Activated CD8-positive, alpha-beta T cell treated with anti-CD3 and anti-CD28 coated beads for 36 hours (primary cell): ENCODE results near the gene MTMR6. TPM values are rescaled to one million over a fixed set of nuclear protein-coding genes. Genes with fewer than 3 reads are reported as not detected.

Source experiments
- ATAC-seq: fragments of 200-7000 bp; cut with Tn5 transposase; one replicate; pipeline ENCODE4 v1.10.0; 2021; ENCODE audit warnings: mild to moderate bottlenecking, moderate library complexity
- CTCF ChIA-PET: fragments of 350-600 bp; sonication (Branson Sonifier 250); formaldehyde crosslinking; loops from one replicate; lab custom pipeline; 2021; ENCODE audit warnings: antibody characterized with exemption; lab: Charles Lee
- POLR2A ChIA-PET: fragments of 350-600 bp; sonication (Branson Sonifier 250); formaldehyde crosslinking; loops from one replicate; lab custom pipeline; 2021; ENCODE audit warnings: antibody characterized with exemption; lab: Charles Lee
- DNase-seq: peaks from one replicate; pipeline ENCODE4 v3.0.0-alpha.2; 2020
- H3K27ac Mint-ChIP-seq: one replicate; pipeline ENCODE4 v1.8.0; 2021; ENCODE audit warnings: mild to moderate bottlenecking, mixed read lengths
- H3K27me3 Mint-ChIP-seq: one replicate; pipeline ENCODE4 v1.8.0; 2021; ENCODE audit warnings: mixed read lengths
- H3K36me3 Mint-ChIP-seq: one replicate; pipeline ENCODE4 v1.8.0; 2021; ENCODE audit warnings: low read depth, mixed read lengths
- H3K4me1 Mint-ChIP-seq: one replicate; pipeline ENCODE4 v1.8.0; 2021; ENCODE audit warnings: low read depth, mixed read lengths
- H3K4me3 Mint-ChIP-seq: one replicate; pipeline ENCODE4 v1.8.0; 2021; ENCODE audit warnings: mild to moderate bottlenecking, moderate library complexity, mixed read lengths
- H3K9me3 Mint-ChIP-seq: one replicate; pipeline ENCODE4 v1.8.0; 2021; ENCODE audit warnings: mixed read lengths
- intact Hi-C: fragments of 100-400 bp; cut with micrococcal nuclease; formaldehyde crosslinking; loops from one replicate; pipeline ENCODE4 v1.10.0; 2022
- total RNA-seq, 2 experiments: library from RNA; stranded (reverse); gene quantifications; one replicate each; pipeline ENCODE4 v1.2.3, GENCODE V29; 2021
- TF ChIP-seq, protein P1 (sequence below): fragments of 200-600 bp; IDR thresholded peaks from one replicate; pipeline ENCODE4 v1.8.0; 2022; ENCODE audit warnings: antibody characterized with exemption, mild to moderate bottlenecking

MTMR6 gene
- total RNA-seq, 2 experiments from 2014 or later = 10.7 to 11.3 TPM

DNA sequence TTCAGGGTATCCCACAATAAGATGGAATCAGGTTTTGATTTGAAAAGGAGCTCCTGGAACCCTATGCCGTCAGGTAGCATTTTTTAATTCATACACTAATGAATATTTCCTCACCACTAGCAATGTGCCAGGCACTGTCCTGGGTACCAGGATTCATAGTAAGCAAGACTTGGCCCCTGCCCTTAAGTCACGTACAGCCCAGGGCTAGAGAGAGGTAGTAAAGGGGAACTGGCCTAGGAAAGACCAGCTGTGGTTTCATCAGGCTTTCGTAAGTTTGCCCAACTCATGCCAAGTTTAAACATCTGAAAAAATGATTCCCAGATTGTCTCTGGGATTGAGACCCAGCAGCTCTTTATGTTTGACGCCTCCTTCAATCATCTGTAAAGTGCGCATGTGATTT lies 69.3 kb downstream of the MTMR6 start:
- intact Hi-C loops = no loop called here
- Mint-ChIP-seq H3K27ac (no peak overlapping the region), H3K4me1 (no peaks in the 10 kb centered on the region), H3K4me3 (no peak overlapping the region), H3K27me3 (peaks cover 4% of the 10 kb centered on the region), H3K9me3 (no peaks in the 10 kb centered on the region), H3K36me3 (no peaks in the 10 kb centered on the region)
- ChIA-PET CTCF (interaction anchor here (1.9 to 2.9 kb wide), 2 partner anchors 16 to 158 kb away, joined by 4 to 12 read pairs; no protein-coding TSS in a partner anchor), POLR2A (no interaction called here)
- TF ChIP-seq, protein P1, sequence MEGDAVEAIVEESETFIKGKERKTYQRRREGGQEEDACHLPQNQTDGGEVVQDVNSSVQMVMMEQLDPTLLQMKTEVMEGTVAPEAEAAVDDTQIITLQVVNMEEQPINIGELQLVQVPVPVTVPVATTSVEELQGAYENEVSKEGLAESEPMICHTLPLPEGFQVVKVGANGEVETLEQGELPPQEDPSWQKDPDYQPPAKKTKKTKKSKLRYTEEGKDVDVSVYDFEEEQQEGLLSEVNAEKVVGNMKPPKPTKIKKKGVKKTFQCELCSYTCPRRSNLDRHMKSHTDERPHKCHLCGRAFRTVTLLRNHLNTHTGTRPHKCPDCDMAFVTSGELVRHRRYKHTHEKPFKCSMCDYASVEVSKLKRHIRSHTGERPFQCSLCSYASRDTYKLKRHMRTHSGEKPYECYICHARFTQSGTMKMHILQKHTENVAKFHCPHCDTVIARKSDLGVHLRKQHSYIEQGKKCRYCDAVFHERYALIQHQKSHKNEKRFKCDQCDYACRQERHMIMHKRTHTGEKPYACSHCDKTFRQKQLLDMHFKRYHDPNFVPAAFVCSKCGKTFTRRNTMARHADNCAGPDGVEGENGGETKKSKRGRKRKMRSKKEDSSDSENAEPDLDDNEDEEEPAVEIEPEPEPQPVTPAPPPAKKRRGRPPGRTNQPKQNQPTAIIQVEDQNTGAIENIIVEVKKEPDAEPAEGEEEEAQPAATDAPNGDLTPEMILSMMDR = no peak
- DNase-seq (no peak), ATAC-seq (no peak)

DNA sequence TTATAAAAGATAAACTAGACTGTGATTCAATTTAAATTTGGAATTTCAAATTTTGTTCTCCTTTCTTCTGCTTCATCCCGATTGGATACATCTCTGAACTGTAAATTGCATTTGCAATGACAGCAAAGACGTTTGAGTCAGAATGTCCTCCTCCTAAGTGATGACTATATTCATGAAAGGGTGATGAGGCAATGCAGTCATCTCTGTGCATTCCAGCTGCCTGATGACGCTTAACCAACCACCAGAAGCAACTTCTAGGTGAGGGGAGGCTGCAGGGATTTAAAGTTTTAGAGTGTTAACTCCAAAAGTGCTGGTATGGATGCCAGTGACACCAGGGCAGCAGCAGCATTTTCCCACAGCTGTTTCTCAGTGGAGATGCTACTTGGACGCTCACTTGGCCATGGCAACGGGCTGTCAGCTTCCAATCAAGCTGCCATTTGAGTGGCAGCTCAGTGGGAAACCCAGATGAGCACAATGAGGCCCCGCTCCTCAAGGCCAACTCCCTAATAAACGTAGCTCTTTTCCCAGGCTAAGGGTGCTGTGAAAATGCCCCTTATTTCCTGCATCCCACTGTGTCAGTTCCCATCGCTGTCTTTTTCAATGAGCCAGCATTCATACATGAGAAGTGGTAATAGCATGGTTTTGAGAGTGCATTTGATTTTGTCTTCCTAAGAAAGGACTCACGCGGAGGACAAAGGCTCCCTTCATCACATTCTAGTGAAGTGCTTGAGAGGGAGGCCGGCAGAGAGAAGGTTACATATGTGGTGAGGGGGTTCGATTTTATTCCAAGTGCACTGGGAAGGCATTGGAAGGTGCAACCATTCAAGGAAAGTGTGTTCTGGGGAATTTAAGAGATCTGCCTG lies 70.0 kb downstream of the MTMR6 start:
- CTCF ChIA-PET = interaction anchor here (1.9 to 2.9 kb wide), 2 partner anchors 16 to 159 kb away, joined by 4 to 12 read pairs; no protein-coding TSS in a partner anchor
- H3K36me3 Mint-ChIP-seq = no peaks in the 10 kb centered on the region
- POLR2A ChIA-PET = no interaction called here
- no peak overlapping the region for H3K27ac Mint-ChIP-seq
- no peak for ATAC-seq
- H3K4me1 Mint-ChIP-seq = no peaks in the 10 kb centered on the region
- no peak overlapping the region for H3K4me3 Mint-ChIP-seq
- intact Hi-C loops = no loop called here
- TF ChIP-seq, protein P1 = no peak
- H3K9me3 Mint-ChIP-seq = no peaks in the 10 kb centered on the region
- peaks cover 2% of the 10 kb centered on the region for H3K27me3 Mint-ChIP-seq
- DNase-seq = no peak

DNA sequence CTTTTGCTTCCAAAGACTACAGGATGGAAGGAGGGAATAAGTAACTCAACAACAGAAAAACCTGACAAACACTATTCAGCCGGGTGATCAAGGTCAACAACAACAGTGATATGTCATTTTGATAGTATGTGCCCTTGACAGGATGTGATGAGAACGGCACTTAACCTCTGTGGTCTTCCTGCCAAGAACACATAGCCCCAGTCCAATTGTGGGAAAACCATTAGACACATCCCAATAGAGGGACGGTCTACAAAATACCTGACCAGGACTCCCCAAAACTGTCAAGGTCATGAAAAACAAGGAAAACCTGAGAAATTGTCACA lies 72.1 kb downstream of the MTMR6 start:
- CTCF ChIA-PET = no interaction called here

DNA sequence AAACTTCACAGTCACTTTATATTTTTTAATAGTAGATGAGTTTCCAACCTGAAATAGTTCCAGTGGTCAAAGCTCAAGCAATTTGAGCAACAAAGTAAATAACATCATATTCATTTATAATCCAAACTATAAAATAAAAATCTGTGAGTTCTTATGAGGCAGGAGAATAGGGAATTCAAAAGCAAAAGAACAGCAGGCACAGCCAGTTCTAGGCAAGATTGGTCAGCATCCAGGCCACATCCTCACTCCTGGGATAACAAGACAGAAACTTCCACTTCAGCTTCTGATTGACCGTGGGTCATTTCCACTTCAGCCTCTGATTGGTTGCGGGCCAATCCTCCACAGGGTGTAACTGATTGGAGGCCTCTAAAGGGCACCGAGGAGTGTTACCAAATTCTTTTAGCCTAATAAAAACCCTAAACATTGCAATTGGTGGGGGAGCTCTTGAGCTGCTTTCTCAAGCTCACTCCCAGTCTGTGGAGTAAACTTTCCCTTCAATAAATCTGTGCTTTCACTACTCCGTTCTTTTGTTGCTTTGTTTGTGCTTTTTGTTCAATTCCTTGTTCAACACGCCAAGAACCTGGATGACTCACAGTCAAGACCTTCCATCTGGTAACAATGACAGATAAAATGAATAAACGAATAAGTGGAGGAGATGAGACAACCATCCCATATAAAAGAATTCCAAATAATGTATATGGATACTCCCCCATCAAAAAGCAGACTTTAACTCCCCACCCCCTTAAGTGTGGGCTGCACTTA lies 72.6 kb downstream of the MTMR6 start:
- no peaks in the 10 kb centered on the region for H3K9me3 Mint-ChIP-seq
- no peaks in the 10 kb centered on the region for H3K36me3 Mint-ChIP-seq
- CTCF ChIA-PET = no interaction called here
- POLR2A ChIA-PET = interaction anchor here (0.6 to 1.0 kb wide), 2 partner anchors 11 to 31 kb away, joined by 3 to 4 read pairs; no protein-coding TSS in a partner anchor
- no peak overlapping the region for H3K27ac Mint-ChIP-seq
- DNase-seq = no peak
- TF ChIP-seq, protein P1 = no peak
- no peaks in the 10 kb centered on the region for H3K4me1 Mint-ChIP-seq
- no peak overlapping the region for H3K4me3 Mint-ChIP-seq
- H3K27me3 Mint-ChIP-seq = peaks cover 2% of the 10 kb centered on the region
- intact Hi-C loops = no loop called here
- no peak for ATAC-seq

More for the DNA sequence above, 72.1 kb downstream of the MTMR6 start:
- peaks cover 2% of the 10 kb centered on the region for H3K27me3 Mint-ChIP-seq
- H3K36me3 Mint-ChIP-seq = no peaks in the 10 kb centered on the region
- H3K27ac Mint-ChIP-seq = no peak overlapping the region
- no peak for ATAC-seq
- H3K4me1 Mint-ChIP-seq = no peaks in the 10 kb centered on the region
- DNase-seq = no peak
- intact Hi-C loops = no loop called here
- H3K9me3 Mint-ChIP-seq = no peaks in the 10 kb centered on the region
- POLR2A ChIA-PET = no interaction called here
- no peak overlapping the region for H3K4me3 Mint-ChIP-seq
- TF ChIP-seq, protein P1 = no peak
